ENCODE data around the gene SPRR2D. TPM values are rescaled to one million over a fixed set of nuclear protein-coding genes. Genes with fewer than 3 reads are reported as not detected.
"Not testable (repeated sequence)": the region's sequence is repeated elsewhere in the genome, so short reads cannot be mapped to it uniquely, and the experiment has no call there.

SPRR2D gene
- total and polyA plus RNA-seq, 2 donors (not counting 1 experiment from before 2014, with no cell fraction given), result not detected

GRCh38 chr1:153058826-153059784 is 18.2 kb upstream of the SPRR2D start:
- Histone ChIP-seq H3K36me3 (ENCODE audit: control insufficient read depth, insufficient read depth, low read length) (no peaks in the 10 kb centered on the region), H3K27me3 (ENCODE audit: control insufficient read depth, insufficient read depth, low read length) (no peaks in the 10 kb centered on the region), H3K4me1 (ENCODE audit: control insufficient read depth, extremely low read depth, insufficient read depth, low read length) (no peaks in the 10 kb centered on the region), H4K20me1 (ENCODE audit: control insufficient read depth, extremely low read depth, insufficient read depth, low read length) (no peaks in the 10 kb centered on the region), H3K9ac (ENCODE audit: insufficient read depth, low read length) (no peak overlapping the region), H3K79me2 (ENCODE audit: control insufficient read depth, insufficient read depth, low read length) (no peaks in the 10 kb centered on the region), H3K27ac (ENCODE audit: insufficient read depth, low read length) (no peak overlapping the region), H3K9me3 (ENCODE audit: control insufficient read depth, insufficient read depth, low read depth, low read length) (no peaks in the 10 kb centered on the region), H3K4me2 (ENCODE audit: extremely low read depth, insufficient read depth, low read length) (no peak overlapping the region), H3K4me3 (replicated peaks in 1 of 4; ENCODE audit: control extremely low read depth in 1 of 4, insufficient read depth in 1 of 4, low read depth in 3 of 4, low read length in 4 of 4) (no peak overlapping the region), H2AFZ (ENCODE audit: low read length) (no peak overlapping the region)
- DNase-seq (ENCODE audit: low read depth in 2 of 2), result no peak
- TF ChIP-seq EZH2 (IDR thresholded peaks at IDR 0.05; ENCODE audit: low read length, missing control alignments) (no peak), CTCF (conservative IDR thresholded peaks at IDR 0.05 in 1 of 2, IDR thresholded peaks at IDR 0.05 in 1 of 2; ENCODE audit: low read depth in 1 of 2, low read length in 2 of 2) (no peak)

- no peaks in the 10 kb centered on the region for H3K79me2 ChIP-seq (ENCODE audit: control insufficient read depth, insufficient read depth, low read length)
- no peak for TF ChIP-seq CTCF (conservative IDR thresholded peaks at IDR 0.05 in 1 of 2, IDR thresholded peaks at IDR 0.05 in 1 of 2; ENCODE audit: low read depth in 1 of 2, low read length in 2 of 2)
- no peak for TF ChIP-seq EZH2 (IDR thresholded peaks at IDR 0.05; ENCODE audit: low read length, missing control alignments)
Observed at GRCh38 chr1:153058154-153058553, 17.2 kb upstream of the SPRR2D start.

GRCh38 chr1:153057375-153057774 is 16.5 kb upstream of the SPRR2D start, which contains the start of gene SPRR2A:
SPRR2A (minus strand) TSS chr1:153057512; CDS start chr1:153056735, 777 bp downstream.
- H3K79me2 ChIP-seq (ENCODE audit: control insufficient read depth, insufficient read depth, low read length), result no peaks in the 10 kb centered on the region
- no peaks in the 10 kb centered on the region for H3K27me3 ChIP-seq (ENCODE audit: control insufficient read depth, insufficient read depth, low read length)
- H2AFZ ChIP-seq (ENCODE audit: low read length), result no peak within 1 kb of the TSS
- H3K4me3 ChIP-seq (replicated peaks in 1 of 4; ENCODE audit: control extremely low read depth in 1 of 4, insufficient read depth in 1 of 4, low read depth in 3 of 4, low read length in 4 of 4), result no peak within 1 kb of the TSS
- H3K36me3 ChIP-seq (ENCODE audit: control insufficient read depth, insufficient read depth, low read length), result no peaks in the 10 kb centered on the region
- H3K9ac ChIP-seq (ENCODE audit: insufficient read depth, low read length), result no peak within 1 kb of the TSS
- no peaks in the 10 kb centered on the region for H3K9me3 ChIP-seq (ENCODE audit: control insufficient read depth, insufficient read depth, low read depth, low read length)
- no peak for TF ChIP-seq EZH2 (IDR thresholded peaks at IDR 0.05; ENCODE audit: low read length, missing control alignments)
- DNase-seq (ENCODE audit: low read depth in 2 of 2), result no peak
- no peak within 1 kb of the TSS for H3K27ac ChIP-seq (ENCODE audit: insufficient read depth, low read length)
- H4K20me1 ChIP-seq (ENCODE audit: control insufficient read depth, extremely low read depth, insufficient read depth, low read length), result no peaks in the 10 kb centered on the region
- H3K4me1 ChIP-seq (ENCODE audit: control insufficient read depth, extremely low read depth, insufficient read depth, low read length), result no peaks in the 10 kb centered on the region
- H3K4me2 ChIP-seq (ENCODE audit: extremely low read depth, insufficient read depth, low read length), result no peak within 1 kb of the TSS

More at GRCh38 chr1:153058154-153058553, 17.2 kb upstream of the SPRR2D start:
- Histone ChIP-seq H3K27me3 (ENCODE audit: control insufficient read depth, insufficient read depth, low read length) (no peaks in the 10 kb centered on the region), H2AFZ (ENCODE audit: low read length) (no peak overlapping the region), H3K36me3 (ENCODE audit: control insufficient read depth, insufficient read depth, low read length) (no peaks in the 10 kb centered on the region), H3K4me3 (replicated peaks in 1 of 4; ENCODE audit: control extremely low read depth in 1 of 4, insufficient read depth in 1 of 4, low read depth in 3 of 4, low read length in 4 of 4) (no peak overlapping the region), H3K4me1 (ENCODE audit: control insufficient read depth, extremely low read depth, insufficient read depth, low read length) (no peaks in the 10 kb centered on the region), H3K9ac (ENCODE audit: insufficient read depth, low read length) (no peak overlapping the region), H3K4me2 (ENCODE audit: extremely low read depth, insufficient read depth, low read length) (no peak overlapping the region), H3K27ac (ENCODE audit: insufficient read depth, low read length) (no peak overlapping the region), H3K9me3 (ENCODE audit: control insufficient read depth, insufficient read depth, low read depth, low read length) (no peaks in the 10 kb centered on the region), H4K20me1 (ENCODE audit: control insufficient read depth, extremely low read depth, insufficient read depth, low read length) (no peaks in the 10 kb centered on the region)
- DNase-seq (ENCODE audit: low read depth in 2 of 2), result no peak

- not testable (repeated sequence) for H3K9ac ChIP-seq (ENCODE audit: insufficient read depth, low read length); H4K20me1 ChIP-seq (ENCODE audit: control insufficient read depth, extremely low read depth, insufficient read depth, low read length); H3K9me3 ChIP-seq (ENCODE audit: control insufficient read depth, insufficient read depth, low read depth, low read length); DNase-seq (ENCODE audit: low read depth in 2 of 2); H3K36me3 ChIP-seq (ENCODE audit: control insufficient read depth, insufficient read depth, low read length); H3K27ac ChIP-seq (ENCODE audit: insufficient read depth, low read length); H3K4me3 ChIP-seq (replicated peaks in 1 of 4; ENCODE audit: control extremely low read depth in 1 of 4, insufficient read depth in 1 of 4, low read depth in 3 of 4, low read length in 4 of 4); H3K4me2 ChIP-seq (ENCODE audit: extremely low read depth, insufficient read depth, low read length); H3K4me1 ChIP-seq (ENCODE audit: control insufficient read depth, extremely low read depth, insufficient read depth, low read length); H2AFZ ChIP-seq (ENCODE audit: low read length); H3K27me3 ChIP-seq (ENCODE audit: control insufficient read depth, insufficient read depth, low read length); H3K79me2 ChIP-seq (ENCODE audit: control insufficient read depth, insufficient read depth, low read length)
Observed at GRCh38 chr1:153056111-153056510, 15.2 kb upstream of the SPRR2D start.

Measured in fibroblast of lung (primary cell).